GM21786 (cell line): ENCODE measurements around the gene MPLKIP.
"Not testable (repeated sequence)": the region's sequence is repeated elsewhere in the genome, so short reads cannot be mapped to it uniquely, and the experiment has no call there.

Source experiments
- ATAC-seq: cut with Tn5 transposase; IDR thresholded peaks from one replicate; pipeline ENCODE4 v1.9.1; 2021; ENCODE audit not compliant: unreplicated experiment

MPLKIP gene

DNA sequence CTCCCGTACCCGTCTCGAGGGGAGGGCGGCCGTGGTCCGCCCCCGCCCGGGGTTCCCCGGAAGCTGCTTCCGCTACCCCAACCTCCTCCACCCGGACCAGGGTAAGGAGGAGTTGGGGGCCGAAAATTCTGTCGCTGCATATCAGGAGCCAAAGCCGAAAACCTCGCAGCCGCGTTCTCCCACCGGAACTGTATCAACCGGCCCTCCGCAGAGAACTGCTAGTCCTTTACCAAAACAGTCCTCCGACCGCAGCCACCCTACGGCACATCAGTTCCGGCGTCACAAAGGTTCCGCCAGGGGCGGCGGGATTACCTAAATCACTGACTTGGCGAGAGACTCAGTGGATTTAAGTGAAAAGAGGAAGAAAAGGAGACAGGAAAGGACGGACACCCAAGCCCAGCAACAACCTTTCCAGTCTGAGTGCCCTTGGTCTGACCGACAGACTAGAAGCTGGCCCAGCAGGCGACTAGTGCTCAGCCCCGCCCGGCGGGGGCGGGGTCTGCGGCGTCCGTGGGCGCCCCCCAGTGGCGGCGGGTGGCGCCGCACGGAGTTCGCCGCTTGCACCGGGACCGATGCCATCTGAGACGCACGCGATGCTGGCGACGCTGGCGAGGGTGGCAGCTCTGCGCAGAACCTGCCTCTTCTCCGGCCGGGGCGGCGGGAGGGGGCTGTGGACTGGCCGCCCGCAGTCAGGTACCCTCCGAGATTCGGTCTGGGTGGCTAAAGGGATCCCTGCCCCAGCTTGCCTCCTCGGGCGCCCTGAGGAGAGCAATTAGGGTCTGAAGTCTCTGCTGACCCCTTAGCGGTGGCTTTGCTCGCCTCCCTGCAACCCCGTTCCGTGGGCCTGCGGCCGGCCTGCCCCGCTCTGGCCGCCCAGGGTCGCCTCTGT is at the start of gene MPLKIP, which contains the start of gene SUGCT:
Gene MPLKIP (minus strand): TSS at position 195 of the 889 bp plus-strand sequence. CDS start 55 bp downstream, at position 140.
Gene SUGCT (plus strand): TSS at position 578 of the 889 bp plus-strand sequence.
- peak; percentile 87 for ATAC-seq

DNA sequence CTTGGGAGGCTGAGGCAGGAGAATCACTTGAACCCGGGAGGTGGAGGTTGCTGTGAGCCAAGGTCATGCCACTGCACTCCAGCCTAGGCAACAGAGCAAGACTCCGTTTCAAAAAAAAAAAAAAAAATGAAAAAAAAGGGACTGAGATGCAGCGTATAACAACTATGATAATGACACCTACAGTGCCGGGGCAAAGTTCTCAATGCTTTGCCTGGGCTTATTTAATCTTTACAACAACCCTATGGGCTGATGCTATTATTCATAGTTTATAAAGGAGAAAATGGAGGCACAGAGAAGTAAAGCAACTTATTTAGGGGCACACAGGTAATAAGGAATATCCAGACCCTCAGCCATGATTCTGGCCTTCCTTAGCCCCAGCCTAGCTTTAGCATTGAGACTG is 48.0 kb upstream of the MPLKIP start:
- ATAC-seq: no peak

DNA sequence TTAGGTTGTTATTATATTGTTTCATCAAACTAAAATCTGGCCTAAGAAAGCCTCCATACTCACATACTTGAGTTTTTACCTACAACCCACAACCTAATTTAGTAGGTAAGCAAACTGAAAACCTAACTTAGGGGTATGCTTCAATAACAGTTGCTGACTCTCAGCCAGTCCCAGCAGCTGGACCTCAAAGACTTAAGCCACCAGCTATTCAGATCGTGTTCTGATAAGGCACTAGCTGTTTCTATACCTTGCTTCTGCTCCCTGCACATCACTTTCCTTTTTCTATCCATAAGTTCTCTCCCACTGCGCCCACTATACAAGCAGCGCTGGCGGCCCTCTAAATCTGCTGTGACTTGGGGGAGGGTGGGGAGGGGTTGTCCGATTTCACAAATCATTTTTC is 42.6 kb upstream of the MPLKIP start:
- ATAC-seq: no peak

DNA sequence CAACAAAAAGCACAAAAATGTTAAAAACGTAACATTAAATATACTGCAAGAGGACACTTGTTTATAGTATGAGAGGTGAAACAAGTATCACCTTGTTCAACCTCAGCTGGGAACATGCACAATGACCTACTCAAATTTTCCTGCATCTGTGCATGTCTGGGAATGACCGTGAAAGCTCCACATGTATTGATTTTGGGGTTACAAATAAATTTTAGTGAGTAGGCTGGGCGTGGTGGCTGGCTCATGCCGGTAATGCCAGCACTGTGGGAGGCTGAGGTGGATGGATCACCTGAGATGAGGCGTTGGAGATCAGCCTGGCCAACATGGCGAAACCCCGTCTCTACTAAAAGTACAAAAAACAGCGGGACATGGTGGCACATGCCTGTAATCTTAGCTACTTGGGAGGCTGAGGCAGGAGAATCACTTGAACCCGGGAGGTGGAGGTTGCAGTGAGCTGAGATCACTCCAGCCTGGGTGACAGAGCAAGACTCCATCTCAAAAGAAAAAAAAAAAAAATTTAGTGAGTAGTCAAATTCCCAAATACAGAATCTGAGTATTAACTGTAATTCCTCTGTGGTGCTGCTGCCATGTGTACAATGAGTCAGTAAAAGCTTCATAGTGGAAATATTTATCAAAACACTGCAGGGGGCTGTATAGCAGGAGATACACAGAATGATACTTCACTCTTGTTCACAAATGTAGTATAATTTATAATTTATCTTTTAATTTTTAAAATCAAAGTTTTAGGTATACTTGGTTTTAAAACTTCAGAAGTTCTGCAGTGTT is 41.5 kb upstream of the MPLKIP start:
- ATAC-seq: no peak

DNA sequence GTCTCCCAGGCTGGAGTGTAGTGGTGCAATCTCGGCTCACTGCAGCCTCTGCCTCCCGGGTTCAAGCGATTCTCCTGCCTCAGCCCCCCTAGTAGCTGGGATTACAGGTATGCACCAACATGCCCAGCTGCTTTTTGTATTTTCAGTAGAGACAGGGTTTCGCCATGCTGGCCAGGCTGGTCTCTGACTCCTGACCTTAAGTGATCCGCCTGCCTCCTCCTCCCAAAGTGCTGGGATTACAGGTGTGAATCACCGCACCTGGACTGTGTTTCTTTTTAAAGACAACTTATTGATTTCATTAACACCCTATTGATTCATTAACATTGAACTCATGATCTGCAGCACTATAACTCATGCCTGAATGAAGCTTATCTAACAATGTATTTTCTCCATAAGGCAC is 40.8 kb upstream of the MPLKIP start:
- ATAC-seq: not testable (repeated sequence)

DNA sequence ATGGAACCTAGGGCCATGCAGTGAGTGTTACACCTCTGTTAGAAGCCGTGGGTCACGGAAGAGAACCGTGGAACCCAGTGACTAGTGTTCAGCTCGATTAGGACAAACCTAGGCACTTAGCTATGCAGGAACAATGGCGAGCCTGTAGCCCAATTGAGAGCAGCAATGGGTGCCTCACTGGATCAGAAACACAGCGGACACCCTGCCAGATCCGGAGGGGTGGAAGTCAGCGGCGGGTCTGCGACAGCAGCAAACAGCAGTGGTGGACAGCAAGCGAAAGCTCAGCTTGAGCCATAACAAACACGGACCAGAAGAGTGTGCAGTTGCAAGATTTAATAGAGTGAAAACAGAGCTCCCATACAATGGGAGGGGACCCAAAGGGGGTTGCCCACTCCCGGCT is 38.7 kb upstream of the MPLKIP start:
- not testable (repeated sequence) for ATAC-seq

DNA sequence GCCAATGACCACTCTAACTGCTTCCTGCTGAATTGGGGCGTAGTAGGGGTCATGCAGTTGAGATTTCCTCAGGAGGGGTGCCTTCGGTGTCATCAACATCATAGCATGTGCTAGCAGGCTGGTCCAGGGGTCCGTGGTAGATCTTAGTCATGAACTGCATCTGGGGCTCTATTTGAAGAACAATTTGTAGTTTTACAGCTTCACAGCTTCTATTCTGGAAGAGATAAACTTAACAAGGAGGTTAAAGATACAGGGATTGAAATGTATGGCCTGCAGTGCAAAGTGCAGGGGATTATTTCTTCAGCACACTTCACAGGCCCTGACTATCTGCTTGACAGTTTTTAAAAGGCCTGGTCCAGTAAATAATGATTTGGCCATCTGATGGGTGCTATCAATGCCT is 33.8 kb upstream of the MPLKIP start:
- not testable (repeated sequence) for ATAC-seq

DNA sequence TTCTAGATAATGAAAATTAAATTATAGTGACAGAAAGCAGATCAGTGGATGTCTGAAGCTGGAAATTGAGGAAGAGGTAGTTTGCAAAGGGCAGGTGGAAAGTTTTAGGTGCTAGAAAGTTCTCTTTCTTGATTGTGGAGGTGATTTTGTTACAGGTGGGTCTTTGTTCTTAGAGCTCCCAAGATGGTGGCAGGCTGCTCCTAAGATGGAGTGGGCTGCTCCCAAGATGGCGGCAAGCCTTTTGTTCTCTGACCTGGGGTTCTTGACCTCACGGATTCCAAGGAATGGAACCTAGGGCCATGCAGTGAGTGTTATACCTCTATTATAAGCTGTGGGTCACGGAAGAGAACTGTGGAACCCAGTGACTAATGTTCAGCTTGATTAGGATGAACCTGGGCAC is 32.9 kb upstream of the MPLKIP start:
- no peak for ATAC-seq

DNA sequence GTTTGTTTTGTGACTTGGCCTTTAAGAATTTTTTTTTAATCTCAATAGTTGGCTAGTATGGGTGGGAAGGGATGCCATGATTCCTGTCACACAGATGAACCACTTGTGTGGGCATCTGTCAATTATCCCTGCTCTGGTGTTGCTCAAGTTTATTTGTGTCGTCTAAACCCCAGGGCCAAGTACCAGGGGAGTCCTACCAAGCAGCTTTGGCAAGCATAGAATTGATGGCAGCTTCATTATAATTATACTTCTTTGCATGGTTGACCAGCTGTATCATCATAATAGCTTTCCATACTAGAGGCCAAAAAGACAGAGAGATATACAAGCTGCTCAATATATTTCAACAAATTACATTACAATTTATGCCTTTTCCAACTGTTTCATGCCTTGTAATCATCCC is 30.8 kb upstream of the MPLKIP start:
- no peak for ATAC-seq

DNA sequence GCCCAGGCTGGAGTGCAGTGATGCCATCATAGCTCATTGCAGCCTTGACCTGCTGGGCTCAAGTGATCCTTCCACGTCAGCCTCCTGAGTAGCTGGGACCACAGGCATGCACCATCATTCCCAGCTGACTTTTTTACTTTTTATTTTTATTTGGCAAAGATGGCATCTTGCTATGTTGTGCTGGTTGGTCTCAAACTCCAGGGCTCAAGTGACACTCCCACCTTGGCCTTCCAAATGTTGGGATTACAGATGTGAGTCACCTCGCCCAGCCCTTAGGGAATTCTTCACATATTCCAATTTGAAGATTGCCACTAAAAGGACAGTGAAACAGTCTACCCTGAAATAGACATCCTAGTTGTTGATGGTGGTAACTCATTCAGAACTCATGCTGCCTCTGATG is 28.1 kb upstream of the MPLKIP start:
- ATAC-seq: no peak

DNA sequence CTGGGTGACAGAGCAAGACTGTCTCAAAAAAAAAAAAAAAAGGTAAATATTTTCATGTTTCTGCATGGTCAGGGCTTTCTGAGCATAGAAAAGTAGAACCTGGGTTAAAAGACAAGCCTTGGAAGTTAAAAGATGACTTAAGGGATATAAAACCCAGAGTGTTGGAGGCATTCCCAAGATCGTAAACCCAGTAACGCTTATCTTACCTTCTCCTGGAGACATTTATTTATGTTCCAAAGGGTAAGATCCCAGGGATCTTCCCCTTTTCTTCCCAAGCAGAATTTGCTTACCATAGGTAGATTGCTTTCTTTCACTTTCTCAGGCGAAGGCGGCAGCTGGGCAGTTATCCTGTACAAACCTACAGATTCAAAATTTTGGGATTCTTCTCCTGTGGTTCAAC is 22.6 kb upstream of the MPLKIP start:
- ATAC-seq: no peak

DNA sequence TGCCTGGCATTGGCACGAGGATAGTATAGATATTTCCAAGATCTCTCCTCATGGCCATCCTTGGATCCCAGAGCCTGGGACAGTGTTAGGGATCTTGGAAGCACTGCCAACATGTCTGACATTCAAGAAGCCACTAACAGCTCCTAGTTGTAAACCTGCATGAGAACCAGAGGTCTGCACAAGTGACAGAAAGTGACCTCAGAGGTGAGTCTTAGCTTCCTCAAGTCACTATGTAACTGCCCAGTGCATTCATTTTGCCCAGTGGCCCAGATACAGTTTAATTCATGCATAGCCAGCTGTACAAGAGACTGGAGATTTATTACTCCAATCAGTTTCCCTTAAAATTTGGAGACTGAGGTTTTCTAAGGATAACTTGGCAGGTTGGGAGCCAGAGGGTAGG is 17.1 kb upstream of the MPLKIP start:
- no peak for ATAC-seq

DNA sequence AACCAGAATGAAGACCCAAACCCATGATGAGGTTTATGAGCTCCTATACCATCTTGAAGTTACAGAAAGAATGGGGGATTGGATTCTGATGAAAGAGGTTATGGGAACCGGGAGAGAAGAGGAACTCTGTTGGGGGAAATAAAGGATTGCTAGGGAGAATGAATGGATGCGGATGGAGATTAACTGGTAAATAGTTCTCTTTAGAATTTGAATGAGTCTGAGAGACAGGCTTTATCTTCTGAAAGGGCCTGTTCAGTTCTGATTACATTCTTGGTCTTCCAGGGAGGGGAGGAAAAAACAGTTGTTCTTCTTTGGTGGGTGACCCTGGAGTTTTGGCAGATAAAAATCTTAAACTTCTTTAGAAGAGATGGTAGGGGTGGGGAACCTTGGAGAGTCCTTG is 14.2 kb upstream of the MPLKIP start:
- no peak for ATAC-seq

DNA sequence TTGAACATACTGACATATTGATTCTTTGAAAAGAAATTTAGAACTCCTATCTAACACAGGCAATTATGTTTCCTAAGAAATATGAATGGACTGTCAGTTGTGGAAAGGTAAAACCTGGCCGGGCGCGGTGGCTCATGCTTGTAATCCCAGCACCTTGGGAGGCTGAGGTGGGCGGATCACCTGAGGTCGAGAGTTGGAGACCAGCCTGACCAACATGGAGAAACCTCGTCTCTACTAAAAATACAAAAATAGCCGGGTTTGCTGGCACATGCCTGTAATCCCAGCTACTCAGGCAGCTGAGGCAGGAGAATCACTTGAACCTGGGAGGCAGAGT is 13.8 kb upstream of the MPLKIP start:
- not testable (repeated sequence) for ATAC-seq

DNA sequence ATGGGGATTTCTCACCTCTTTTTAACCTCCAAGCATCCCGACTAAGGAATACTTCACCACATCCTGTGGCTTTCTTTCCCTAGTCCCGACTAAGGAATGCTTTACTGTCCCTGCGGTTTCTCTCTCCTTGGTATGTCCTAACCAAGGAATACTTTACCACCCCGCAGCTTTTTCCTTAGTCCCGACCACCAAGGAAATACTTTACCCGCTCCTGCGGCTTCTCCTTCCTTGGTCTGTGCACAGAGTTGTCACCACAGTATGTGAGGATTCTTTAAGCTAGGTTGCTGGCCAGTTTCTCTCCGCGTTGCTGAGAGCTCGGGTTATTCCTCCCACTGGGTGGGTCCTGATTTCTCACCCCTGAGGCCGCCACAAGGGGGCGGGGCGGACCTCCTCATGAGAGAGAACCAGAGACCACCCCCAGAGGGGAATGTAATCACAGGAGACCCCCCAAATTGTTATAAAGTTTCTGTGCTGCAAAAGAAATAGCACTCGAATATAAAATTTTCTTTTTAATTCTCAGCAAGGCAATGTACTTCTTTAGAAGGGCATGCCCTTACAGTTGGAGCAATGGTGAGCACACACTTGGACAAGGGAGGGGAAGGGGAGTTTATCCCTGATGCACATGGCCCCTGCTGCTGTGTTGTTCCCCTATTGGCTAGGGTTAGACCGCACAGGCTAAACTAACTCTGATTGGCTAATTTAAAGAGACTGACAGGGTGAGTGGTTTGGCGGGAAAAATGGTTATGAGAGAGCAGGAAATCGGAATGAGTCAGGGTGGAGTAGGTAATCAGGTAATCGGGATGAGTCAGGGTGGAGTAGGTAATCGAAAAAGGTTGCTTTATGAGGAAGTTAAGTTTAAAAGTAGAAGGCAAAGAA is 13.2 kb upstream of the MPLKIP start:
- no peak for ATAC-seq

DNA sequence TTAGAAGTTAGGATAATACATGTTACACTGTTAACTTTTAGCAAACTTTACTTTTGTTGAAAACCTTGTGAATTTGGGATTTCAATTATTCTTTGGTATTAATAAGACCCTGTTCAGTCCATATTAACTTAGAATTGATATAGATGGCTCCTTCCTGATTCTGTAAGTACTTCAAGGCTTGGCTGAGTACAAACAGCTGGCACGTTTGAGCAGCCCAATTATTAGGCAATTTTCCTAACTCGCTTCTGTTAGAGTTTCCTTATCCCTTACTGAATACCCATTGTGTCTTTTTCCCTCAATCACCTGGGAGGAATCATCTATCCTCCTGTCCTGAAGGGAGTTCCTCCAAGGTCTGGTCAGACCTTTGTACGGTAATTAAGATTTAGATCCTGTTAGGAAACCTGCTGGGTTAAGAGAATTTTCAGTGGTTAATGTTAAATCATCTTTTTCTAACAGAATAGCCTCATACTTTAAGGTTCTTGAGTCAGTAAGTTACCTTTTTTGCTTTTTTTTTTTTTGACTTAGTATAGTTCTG is 11.2 kb upstream of the MPLKIP start:
- not testable (repeated sequence) for ATAC-seq

DNA sequence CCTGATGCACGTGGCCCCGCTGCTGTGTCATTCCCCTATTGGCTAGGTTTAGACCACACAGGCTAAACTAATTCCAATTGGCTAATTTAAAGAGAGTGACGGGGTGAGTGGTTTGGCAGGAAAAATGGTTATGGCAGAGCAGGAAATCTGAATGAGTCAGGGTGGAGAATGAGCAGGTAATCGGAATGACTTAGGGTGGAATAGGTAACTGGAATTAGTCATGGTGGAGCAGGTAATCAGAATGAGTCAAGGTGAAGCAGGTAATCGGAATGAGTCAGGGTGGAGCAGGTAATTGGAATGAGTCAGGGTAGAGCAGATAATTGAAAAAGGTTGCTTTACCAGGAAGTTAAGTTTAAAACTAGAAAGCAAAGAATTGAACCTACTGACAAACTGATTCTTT is 7.5 kb upstream of the MPLKIP start:
- ATAC-seq: not testable (repeated sequence)

DNA sequence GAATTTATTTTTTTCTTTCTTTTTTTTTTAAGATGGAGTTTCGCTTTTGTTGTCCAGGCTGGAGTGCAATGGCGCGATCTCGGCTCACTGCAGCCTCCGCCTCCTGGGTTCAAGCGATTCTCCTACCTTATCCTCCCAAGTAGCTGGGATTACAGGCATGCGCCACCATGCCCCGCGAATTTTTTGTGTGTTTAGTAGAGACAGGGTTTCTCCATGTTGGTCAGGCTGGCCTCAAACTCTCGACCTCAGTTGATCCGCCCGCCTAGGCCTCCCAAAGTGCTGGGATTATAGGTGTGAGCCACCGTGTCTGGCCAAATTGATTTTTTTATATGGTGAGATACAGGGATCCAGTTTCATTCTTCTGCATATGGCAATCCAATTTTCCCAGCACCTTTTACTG is 5.5 kb upstream of the MPLKIP start:
- ATAC-seq: not testable (repeated sequence)

DNA sequence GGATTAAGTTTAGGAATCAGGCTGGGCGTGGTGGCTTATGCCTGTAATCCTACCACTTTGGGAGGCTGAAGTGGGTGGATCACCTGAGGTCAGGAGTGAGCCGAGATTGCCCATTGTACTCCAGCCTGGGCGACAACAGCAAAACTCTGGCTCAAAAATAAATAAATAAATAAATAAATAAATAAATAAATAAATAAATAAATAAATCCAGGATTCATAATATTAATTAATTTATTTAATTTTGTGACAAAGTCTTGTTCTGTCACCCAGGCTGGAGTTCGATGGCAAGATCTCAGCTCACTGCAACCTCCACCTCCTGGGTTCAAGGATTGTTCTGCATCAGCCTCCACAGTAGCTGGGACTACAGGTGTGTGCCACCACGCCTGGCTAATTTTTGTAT is 4.6 kb upstream of the MPLKIP start:
- ATAC-seq: no peak

DNA sequence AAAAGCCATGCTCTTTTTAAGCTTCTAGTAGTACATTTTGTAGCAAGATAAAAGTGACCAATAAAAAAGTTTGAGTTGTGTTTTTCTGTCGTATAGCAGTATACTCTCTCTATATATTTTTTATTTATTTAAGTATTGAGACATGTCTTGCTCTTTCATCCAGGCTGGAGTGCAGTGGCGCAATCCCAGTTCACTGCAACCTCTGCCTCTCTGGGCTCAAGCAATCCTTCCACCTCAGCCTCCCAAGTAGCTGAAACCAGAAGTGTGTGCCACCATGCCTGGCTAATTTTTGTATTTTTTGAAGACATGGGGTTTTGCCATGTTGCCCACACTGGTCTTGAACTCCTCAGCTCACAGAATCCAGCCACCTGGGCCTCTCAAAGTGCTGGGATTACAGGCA is 3.1 kb upstream of the MPLKIP start:
- no peak for ATAC-seq

DNA sequence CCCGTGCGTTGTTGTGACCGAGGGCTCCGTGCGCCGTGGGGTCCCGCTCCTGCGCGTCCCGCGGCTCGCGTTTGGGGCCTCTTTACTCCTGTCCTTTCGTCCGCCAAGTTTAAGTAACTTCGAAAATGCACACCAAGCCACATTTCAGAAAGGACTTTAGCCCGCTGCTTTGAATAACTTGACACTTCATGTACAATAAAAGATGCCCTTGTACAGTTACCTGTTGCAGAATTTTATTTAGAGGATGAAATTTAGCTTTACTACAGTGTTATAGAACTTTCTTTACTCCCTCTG is 842 bp upstream of the MPLKIP start:
- no peak for ATAC-seq
